ENCODE measurements around the gene BCL11A. TPM values are rescaled to one million over a fixed set of nuclear protein-coding genes. Genes with fewer than 3 reads are reported as not detected.

Gene BCL11A
- total RNA-seq, 1 donor from 2014 or later, result under 0.01 TPM

GRCh38 chr2:60558536-60558935 is 5.1 kb upstream of the BCL11A start:
- DNase-seq, result no peak

GRCh38 chr2:60557486-60557864 is 4.0 kb upstream of the BCL11A start:
- DNase-seq, result no peak

DNA sequence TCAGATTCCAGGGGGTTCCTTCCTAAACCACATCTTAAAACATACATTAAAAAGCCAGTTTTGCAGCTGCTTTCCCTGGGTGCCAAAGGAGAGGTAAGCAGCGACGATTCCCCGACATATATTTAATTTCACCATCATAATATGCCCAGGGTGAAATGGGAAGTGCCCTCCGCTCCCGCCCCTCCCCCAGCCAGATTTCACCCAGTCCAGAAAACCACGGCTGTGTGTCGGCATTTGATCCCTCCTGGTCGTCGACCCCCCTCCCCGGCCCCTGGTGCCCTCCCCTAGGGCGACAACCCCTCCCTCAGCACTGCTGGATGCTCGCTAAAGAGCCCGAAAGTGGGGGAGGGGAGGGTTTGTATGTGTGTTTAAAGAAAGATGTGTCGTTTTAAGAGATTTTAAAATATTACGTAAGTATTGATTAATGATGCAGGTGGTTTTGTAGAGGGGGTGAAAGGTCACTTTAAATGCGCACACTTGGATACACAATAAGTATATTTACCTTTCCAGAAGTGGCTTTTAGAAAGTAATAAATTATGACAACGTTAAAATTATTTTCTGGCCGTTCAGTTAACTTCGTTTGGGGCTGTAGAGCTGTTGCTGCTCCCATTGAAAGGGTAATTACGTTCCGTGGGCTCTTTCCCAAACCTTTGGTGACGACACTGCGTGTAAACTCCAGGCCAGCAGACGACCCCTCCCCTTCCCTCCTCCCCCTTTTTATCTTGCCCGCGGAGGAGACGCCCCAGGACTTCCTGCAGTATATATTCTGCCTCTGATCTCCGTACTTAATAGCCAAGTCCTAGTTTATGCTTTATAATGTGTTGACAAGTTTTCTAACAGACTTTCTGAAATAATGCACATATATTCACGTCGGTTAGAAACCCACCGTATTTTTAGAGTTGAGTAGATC is 3.4 kb upstream of the BCL11A start:
- DNase-seq, result no peak

GRCh38 chr2:60556175-60556574 is 2.7 kb upstream of the BCL11A start:
- no peak for DNase-seq

GRCh38 chr2:60555783-60556139 is 2.3 kb upstream of the BCL11A start:
- DNase-seq, result no peak

GRCh38 chr2:60555066-60555782 is 1.8 kb upstream of the BCL11A start:
- DNase-seq, result peak; percentile 78

- no peak for DNase-seq
Measured at GRCh38 chr2:60554646-60555065, 1.2 kb upstream of the BCL11A start.

DNA sequence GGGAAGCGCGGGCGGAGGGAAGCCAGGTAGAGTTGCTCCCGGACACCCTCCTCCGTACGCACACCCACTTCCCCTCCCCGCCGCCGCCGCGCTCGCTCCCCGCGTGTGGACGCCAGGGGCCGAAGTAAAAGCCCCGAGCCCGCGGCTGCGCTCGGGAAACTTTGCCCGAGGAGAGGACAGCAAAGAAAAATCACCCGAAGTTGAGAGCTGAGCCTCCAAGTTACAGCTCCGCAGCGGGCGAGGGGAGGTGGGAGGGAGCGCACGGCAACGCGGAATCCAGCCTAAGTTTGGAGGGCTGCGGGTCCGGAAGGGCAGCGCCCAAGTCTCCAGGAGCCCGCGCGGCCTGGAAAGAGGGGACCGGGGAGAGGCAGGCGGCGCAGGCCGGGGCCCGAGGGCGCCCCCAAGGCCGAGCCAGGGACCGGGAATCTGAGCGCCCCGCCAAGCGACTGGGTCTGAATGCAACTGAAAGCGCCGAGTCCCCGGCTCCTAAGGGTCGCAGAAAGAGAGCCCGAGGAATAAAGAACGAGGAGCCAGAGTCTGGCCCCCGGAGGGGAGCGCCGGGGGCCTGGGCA is 706 bp upstream of the BCL11A start:
- peak; percentile 36 for DNase-seq

- peak; percentile 12 for DNase-seq
Measured at GRCh38 chr2:60552851-60553494, 481 bp downstream of the BCL11A start.

- peak; percentile 19 for DNase-seq
Measured at GRCh38 chr2:60552078-60552850, 1.2 kb downstream of the BCL11A start.

DNA sequence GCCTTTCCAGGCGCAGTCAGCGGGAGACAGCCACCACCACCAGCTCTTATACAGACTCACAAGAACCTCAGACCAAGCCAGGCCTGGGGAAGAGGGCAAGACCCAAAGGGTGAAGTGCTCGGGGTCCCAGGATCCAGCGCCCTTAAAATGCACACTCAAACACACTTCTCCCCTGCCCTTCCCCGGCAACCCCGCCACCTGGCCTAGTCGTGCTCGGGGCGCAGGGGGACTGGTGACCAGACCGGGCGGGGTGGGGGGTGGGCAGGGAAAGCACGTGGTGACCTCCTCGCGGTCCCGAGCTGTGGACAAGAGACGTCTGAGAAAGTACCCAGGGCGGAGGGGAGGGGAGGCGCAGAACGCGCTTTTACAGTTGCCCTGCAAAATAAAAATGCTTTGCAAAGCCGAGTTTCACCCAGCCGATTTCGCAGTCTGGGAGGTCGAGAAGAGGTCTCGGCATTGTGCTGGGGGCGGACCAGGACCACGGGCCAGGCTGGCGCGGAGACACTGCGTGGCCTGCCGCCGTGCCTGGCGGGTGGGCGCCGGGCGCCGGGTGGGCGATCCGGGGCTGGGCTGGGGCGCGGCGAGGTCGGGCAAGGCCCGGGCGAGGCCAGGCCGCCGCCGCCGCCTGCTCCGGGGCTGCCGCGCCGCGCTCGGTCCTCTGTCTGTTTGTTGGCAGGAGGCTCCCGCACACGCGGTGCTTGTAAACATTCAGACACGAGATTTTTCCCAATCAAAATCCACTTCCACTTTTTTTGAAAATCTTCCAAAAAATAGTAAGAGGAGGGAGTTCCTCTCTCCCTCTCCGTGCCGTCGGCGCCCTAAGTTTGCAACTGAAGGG is 2.0 kb downstream of the BCL11A start:
- peak; percentile 13 for DNase-seq

GRCh38 chr2:60550984-60551239 is 2.5 kb downstream of the BCL11A start:
- no peak for DNase-seq

DNA sequence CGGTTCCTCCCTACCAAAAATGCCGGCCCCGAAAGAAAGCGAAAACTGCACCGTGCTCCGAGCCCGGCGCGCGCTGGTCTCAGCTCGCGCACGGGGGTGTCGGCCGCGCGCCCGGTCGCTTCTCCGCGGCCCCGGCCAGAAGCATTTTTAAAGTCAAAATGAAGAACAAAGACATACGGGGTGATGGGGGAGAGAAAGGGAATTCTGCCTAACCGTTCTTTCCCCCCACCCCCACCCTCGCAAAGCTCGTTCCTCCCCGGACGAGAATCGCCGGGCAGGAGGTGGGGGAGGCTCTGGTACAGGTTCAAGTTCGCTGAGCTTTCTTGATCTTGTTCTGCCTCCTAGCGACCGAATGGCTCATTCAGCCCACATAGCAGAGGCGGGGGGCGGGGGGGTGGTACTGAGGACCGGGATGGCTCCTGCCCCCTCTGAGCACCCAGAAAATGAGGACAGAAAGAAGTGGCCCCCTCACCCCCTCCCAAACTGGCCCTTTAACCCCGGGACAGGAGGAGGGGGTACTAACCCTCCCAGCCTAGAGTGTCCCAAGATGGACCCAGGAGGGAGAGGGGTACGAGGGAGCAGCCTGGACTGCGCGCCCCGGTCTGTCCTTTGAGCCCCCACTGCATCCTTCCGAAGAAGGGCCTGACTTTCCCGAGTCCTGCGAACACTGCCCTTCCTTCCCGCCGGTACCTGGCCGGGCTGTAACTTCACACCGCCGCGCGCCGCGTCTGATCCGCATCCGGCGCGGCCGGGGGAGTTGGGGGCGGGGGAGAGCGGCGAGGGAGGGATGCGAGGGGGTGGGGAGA is 3.1 kb downstream of the BCL11A start:
- DNase-seq, result peak; percentile 71

- peak; percentile 16 for DNase-seq
Measured at GRCh38 chr2:60549928-60550177, 3.6 kb downstream of the BCL11A start.

DNA sequence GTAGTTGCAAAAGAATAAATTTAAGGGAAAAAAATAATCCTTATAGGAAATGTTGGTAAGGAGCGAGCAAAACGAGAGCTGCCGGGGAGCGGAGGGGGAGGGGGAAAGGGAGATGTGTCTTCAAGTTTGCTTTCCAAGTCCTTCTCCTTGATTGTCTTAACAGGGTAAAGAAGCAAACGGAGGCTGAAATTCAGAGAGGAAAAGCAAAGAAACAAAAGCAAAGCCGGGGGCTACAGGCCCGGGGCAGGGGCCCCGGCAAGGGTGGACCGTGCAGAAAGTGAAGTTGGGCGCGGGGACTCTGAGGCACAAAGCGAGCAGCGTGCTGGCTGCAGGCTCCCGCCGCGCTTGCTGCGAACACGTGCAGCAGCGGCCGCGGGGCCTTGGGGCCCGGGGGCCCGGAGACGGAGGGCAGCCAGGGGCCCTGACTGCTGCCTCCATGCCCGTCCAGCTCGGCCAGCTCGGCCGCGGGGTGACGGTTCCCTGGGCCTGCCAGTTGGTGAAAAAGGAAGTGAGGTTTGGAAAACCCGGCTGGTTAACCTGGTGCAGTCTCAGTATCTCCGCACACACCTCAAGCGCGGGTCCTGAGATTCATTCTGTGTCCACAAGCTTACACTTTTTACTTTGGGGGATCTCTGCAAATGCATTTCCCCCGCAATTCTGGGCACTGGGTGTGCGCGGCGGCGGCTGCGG is 4.1 kb downstream of the BCL11A start:
- peak; percentile 6 for DNase-seq

DNA sequence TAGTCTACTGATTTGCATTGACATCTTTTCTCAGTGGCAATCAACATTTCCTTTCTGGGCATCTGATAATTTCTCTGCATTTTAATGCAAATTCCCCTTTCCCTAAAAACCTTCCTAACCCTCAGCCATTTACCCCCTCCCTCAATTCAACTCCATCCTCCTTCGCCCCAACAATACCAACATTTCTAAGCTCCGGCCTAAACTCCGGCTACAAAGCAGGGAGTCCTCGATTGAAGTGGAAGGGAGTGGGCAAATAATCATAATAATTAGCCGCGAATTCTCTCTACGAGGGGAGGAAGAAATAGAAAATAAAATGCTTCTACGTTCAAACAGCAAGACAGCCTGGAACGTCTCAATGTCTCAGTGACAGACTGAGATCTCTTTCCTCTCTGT is 4.6 kb downstream of the BCL11A start:
- no peak for DNase-seq

DNA sequence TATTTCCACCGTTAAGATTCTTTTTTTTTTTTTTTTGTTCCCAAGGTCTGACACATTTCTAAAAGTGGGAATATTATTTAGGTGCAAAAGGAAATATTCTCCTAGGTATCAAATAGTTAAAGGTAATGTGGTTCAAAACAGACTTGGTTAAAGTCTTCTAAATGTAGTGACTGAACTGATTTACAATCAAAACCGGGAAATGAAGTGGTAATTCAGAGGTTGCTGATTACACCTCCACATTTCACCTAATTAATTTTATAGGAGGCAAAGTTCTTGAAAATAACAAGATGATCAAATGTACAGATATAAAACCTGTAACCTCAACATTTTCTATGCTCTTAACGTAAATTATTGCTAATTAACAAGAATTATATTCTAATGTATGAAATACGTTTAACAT is 5.1 kb downstream of the BCL11A start:
- no peak for DNase-seq

DNA sequence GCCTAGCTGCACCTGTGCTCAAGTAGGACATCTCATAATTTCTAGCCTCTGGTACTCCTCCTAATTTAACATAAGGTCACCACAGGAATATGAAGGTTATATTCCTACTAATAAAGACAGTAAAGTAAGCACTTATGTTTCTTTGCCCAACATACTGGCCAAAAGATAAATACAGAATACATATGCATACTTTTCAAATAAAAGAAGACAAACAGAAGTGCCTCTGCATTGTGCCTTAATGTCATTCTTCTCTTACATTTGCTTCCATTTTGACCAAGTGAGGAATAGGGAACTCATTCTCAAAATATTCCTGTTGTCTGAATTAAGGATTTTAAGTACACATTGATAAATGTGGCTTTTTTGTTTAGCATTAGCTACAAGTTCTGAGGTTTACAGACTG is 5.6 kb downstream of the BCL11A start:
- DNase-seq, result no peak

DNA sequence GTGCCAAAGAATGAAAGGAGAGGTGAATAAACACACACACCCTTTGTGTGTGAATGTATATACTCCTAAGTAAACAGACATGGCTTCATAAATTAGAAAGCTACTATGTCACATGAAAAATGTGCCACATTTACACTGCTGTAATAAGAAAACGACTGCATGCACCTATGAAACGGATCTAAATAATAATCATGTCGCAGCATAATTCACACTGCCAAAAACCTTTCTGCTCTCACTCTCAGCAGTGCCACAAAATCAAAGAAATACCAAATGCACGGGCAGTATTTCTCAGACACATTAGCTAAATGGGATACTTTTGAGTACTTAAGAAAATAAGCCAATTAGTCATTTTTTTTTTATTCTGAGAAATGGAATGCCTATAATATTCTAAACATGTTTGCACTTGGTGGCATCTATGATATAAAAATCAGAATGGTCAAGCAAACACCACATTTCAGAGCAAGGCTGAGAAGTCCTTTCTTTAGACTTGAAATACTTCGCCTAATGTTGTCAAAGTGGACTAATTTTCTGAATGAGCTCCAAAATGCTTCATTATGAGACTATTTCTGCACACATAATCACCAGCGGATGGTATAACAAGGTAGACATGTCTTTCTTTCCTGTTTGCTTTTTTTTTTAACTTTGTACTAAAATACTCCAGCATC is 6.6 kb downstream of the BCL11A start:
- DNase-seq, result no peak

DNA sequence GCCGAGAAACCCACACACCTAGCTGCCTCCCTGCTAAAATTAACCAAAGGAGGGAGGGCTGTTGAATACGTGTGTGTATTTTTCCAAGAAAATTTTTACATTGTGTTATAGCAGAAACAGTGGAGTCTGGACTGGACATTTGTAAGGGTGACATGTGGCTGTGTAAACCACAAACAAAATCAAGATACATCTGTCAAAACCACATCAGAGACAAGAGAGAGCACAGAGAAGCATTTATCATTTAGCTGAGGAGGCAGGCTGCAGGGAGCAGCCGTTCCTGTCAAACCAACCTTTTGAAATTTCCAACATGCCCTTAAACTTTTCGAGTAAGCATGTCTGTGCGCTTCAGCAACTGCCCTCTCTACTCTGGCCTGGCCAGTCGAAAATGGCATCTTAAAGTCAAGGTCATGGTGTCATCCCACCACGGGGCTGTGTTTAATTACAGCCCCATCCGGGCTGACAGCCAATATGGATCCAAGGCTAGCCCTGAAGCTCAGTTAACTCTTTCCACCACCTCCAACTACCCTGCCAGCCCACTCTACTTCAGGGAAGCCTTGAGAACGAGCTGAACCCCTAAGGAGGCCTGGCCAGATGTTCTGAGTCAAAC is 8.4 kb downstream of the BCL11A start:
- no peak for DNase-seq

Measured in dermis blood vessel endothelial cell (primary cell).